ENCODE data around the gene TBX4. TPM values are rescaled to one million over a fixed set of nuclear protein-coding genes. Genes with fewer than 3 reads are reported as not detected.
A peak's percentile ranks its signal among the peaks of the same experiment; 100 is the strongest.

Gene TBX4
- polyA plus RNA-seq, 3 donors = not detected

DNA sequence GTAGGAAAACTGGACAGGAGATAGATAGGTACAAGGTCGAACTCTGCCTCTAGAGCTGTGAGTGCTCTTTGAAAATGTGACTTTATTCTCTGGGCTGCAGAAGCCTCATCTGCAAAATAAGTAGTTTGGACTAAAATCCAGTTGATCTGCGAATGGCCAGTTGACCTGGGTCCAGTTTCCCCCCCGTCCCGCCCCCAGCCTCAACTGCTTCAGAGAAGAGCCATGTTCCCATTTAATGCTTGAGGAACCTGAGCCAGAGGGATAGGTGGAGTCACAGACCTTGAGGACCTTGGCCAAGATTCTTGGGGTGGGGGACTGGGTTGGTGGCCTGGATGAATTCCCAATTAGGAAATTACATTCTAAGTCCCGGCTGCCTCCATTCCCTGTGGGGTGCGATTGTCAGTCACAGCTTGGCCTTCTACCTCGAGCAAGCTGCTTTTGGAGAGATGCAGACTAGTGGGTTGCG lies 38.5 kb upstream of the TBX4 start:
- Histone ChIP-seq H3K4me3 (replicated peaks in 1 of 3; ENCODE audit: low read depth in 2 of 3, low read length in 3 of 3) (no peak overlapping the region), H3K4me1 (ENCODE audit: control insufficient read depth in 1 of 2, insufficient read depth in 2 of 2, low read length in 2 of 2) (peaks cover 42 to 50% of the 10 kb centered on the region in 2 donors), H3K9ac (ENCODE audit: insufficient read depth, low read length, poor library complexity, severe bottlenecking) (no peak overlapping the region), H3K79me2 (ENCODE audit: insufficient read depth, low read length) (no peaks in the 10 kb centered on the region), H3K36me3 (replicated peaks in 1 of 2; ENCODE audit: control insufficient read depth in 1 of 2, insufficient read depth in 2 of 2, low read length in 2 of 2) (no peaks in the 10 kb centered on the region), H3K27ac (ENCODE audit: low read depth in 1 of 2, low read length in 2 of 2) (no peak overlapping the region), H4K20me1 (ENCODE audit: insufficient read depth, low read length) (peaks cover 5% of the 10 kb centered on the region), H3K4me2 (replicated peaks; ENCODE audit: extremely low read depth, low read length, poor library complexity, severe bottlenecking) (no peak overlapping the region), H3K9me3 (replicated peaks in 1 of 2; ENCODE audit: control insufficient read depth in 1 of 2, insufficient read depth in 1 of 2, low read length in 2 of 2) (peaks cover 8 to 11% of the 10 kb centered on the region in 2 donors), H3K27me3 (ENCODE audit: control insufficient read depth in 2 of 2, insufficient read depth in 2 of 2, low read length in 2 of 2) (peaks cover 41 to 78% of the 10 kb centered on the region in 2 donors), H2AFZ (ENCODE audit: insufficient read depth, low read depth, low read length, poor library complexity, severe bottlenecking) (no peak overlapping the region)
- H3K27ac Mint-ChIP-seq = no peak overlapping the region
- peaks cover 2 to 9% of the 10 kb centered on the region in 2 donors for H3K36me3 Mint-ChIP-seq
- DNase-seq = no peak
- 97% methylated on average over 4 of the region's 8 CpGs for WGBS (ENCODE audit: insufficient coverage)
- intact Hi-C loops (cut with micrococcal nuclease) = loop anchor here (5.0 to 10.0 kb wide), 2 partner anchors 141 to 424 kb away; no protein-coding TSS in a partner anchor
- peaks cover 21% of the 10 kb centered on the region for H3K4me1 Mint-ChIP-seq
- TF ChIP-seq, protein P1, sequence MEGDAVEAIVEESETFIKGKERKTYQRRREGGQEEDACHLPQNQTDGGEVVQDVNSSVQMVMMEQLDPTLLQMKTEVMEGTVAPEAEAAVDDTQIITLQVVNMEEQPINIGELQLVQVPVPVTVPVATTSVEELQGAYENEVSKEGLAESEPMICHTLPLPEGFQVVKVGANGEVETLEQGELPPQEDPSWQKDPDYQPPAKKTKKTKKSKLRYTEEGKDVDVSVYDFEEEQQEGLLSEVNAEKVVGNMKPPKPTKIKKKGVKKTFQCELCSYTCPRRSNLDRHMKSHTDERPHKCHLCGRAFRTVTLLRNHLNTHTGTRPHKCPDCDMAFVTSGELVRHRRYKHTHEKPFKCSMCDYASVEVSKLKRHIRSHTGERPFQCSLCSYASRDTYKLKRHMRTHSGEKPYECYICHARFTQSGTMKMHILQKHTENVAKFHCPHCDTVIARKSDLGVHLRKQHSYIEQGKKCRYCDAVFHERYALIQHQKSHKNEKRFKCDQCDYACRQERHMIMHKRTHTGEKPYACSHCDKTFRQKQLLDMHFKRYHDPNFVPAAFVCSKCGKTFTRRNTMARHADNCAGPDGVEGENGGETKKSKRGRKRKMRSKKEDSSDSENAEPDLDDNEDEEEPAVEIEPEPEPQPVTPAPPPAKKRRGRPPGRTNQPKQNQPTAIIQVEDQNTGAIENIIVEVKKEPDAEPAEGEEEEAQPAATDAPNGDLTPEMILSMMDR (IDR thresholded peaks at IDR 0.05) = no peak
- peaks cover 0 to 28% (median 14%) of the 10 kb centered on the region in 7 donors for H3K9me3 Mint-ChIP-seq
- H3K4me3 Mint-ChIP-seq = peak overlapping the region in 1 of 2 donors; percentile 82
- peaks cover 38 to 93% (median 58%) of the 10 kb centered on the region in 3 donors for H3K27me3 Mint-ChIP-seq (ENCODE audit: low read depth in 3 of 3)

DNA sequence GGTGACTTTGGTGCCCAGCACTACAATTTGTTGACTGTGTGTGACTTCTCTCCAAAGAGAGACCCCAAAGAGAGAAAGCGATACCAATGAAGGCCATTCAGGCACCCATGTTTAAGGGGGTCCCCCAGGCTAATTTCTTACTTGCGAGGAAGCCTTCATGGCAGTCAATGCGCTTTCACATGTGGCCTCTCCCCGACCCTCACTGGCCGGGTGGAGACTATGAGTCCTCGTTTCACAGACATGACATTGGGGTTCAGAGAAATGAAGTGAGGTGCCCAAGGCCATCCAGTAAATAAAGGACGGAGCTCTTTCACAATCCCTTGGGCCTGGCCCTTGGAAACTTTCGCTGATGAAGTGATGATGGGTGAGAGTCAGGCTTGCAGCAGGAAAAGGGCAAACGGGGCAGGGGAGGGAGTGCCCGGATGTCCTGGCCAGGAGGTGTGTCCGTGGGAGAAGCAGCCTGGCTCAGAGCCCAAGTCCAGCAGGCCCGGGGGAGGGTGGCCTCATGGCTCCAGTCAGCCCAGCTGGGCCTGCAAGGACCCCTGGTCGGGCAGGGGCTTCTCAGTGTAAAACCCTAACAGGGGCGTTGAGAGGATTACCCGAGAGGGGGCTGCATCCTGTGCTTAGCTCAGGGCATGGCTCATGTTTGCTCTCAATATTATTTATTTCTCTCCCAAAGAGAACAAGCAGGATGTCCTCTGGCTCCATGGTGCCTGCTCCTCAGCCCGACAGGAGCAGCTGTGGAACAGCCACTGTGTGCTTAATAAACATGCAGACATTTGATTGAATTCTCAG lies 37.9 kb upstream of the TBX4 start:
- no peak overlapping the region for H3K27ac Mint-ChIP-seq
- Histone ChIP-seq H3K4me2 (replicated peaks; ENCODE audit: extremely low read depth, low read length, poor library complexity, severe bottlenecking) (no peak overlapping the region), H3K9ac (ENCODE audit: insufficient read depth, low read length, poor library complexity, severe bottlenecking) (no peak overlapping the region), H3K27me3 (ENCODE audit: control insufficient read depth in 2 of 2, insufficient read depth in 2 of 2, low read length in 2 of 2) (peaks cover 34 to 72% of the 10 kb centered on the region in 2 donors), H4K20me1 (ENCODE audit: insufficient read depth, low read length) (peaks cover 5% of the 10 kb centered on the region), H2AFZ (ENCODE audit: insufficient read depth, low read depth, low read length, poor library complexity, severe bottlenecking) (no peak overlapping the region), H3K79me2 (ENCODE audit: insufficient read depth, low read length) (no peaks in the 10 kb centered on the region), H3K27ac (ENCODE audit: low read depth in 1 of 2, low read length in 2 of 2) (no peak overlapping the region), H3K4me1 (ENCODE audit: control insufficient read depth in 1 of 2, insufficient read depth in 2 of 2, low read length in 2 of 2) (peaks cover 38 to 44% of the 10 kb centered on the region in 2 donors), H3K9me3 (replicated peaks in 1 of 2; ENCODE audit: control insufficient read depth in 1 of 2, insufficient read depth in 1 of 2, low read length in 2 of 2) (peaks cover 8 to 9% of the 10 kb centered on the region in 2 donors), H3K4me3 (replicated peaks in 1 of 3; ENCODE audit: low read depth in 2 of 3, low read length in 3 of 3) (no peak overlapping the region), H3K36me3 (replicated peaks in 1 of 2; ENCODE audit: control insufficient read depth in 1 of 2, insufficient read depth in 2 of 2, low read length in 2 of 2) (no peaks in the 10 kb centered on the region)
- peaks cover 0 to 7% of the 10 kb centered on the region in 2 donors for H3K36me3 Mint-ChIP-seq
- peak overlapping the region in 1 of 2 donors; percentile 52 for H3K4me3 Mint-ChIP-seq
- H3K27me3 Mint-ChIP-seq (ENCODE audit: low read depth in 3 of 3) = peaks cover 35 to 93% (median 54%) of the 10 kb centered on the region in 3 donors
- H3K4me1 Mint-ChIP-seq = peaks cover 19% of the 10 kb centered on the region
- peak in 1 of 3 donors; percentile 4 for DNase-seq
- intact Hi-C loops (cut with micrococcal nuclease) = loop anchor here (5.0 to 10.0 kb wide), 2 partner anchors 140 to 423 kb away; no protein-coding TSS in a partner anchor
- H3K9me3 Mint-ChIP-seq = peaks cover 0 to 28% (median 14%) of the 10 kb centered on the region in 7 donors
- 89% methylated on average over 12 of the region's 16 CpGs for WGBS (ENCODE audit: insufficient coverage)
- TF ChIP-seq, protein P1 (IDR thresholded peaks at IDR 0.05) = no peak
